Measurements from ENCODE around the gene SMIM30. TPM values are rescaled to one million over a fixed set of nuclear protein-coding genes. Genes with fewer than 3 reads are reported as not detected.
"Not testable (repeated sequence)": the region's sequence is repeated elsewhere in the genome, so short reads cannot be mapped to it uniquely, and the experiment has no call there.

Gene SMIM30
- total and polyA plus RNA-seq, 10 donors: 29.1 to 98.7 (median 64.7) TPM

GRCh38 chr7:113122744-113123143 lies 4.4 kb upstream of the SMIM30 start:
- intact Hi-C loops (cut with DNase I; ENCODE audit: low total_unique reads): no loop called here
- Histone ChIP-seq H3K4me3 (no peak overlapping the region), H3K9me3 (no peaks in the 10 kb centered on the region), H3K4me1 (peaks cover under 1 to 13% (median 6%) of the 10 kb centered on the region in 6 donors), H3K27me3 (replicated peaks in 1 of 7) (no peaks in the 10 kb centered on the region), H3K27ac (no peak overlapping the region), H3K36me3 (no peaks in the 10 kb centered on the region)
- TF ChIP-seq POLR2A (IDR thresholded peaks at IDR 0.05): no peak
- no peak for TF ChIP-seq CTCF (IDR thresholded peaks at IDR 0.05 in 8 of 11, conservative IDR thresholded peaks at IDR 0.05 in 3 of 11)
- TF ChIP-seq POLR2AphosphoS5 (IDR thresholded peaks at IDR 0.05): no peak
- no peak for DNase-seq

GRCh38 chr7:113120647-113121046 lies 2.3 kb upstream of the SMIM30 start:
- intact Hi-C loops (cut with DNase I; ENCODE audit: low total_unique reads): no loop called here
- H3K27ac ChIP-seq: no peak overlapping the region
- DNase-seq: no peak
- no peak overlapping the region for H3K4me3 ChIP-seq
- peaks cover 0 to 8% (median 2%) of the 10 kb centered on the region in 6 donors for H3K36me3 ChIP-seq
- no peak for TF ChIP-seq POLR2AphosphoS5 (IDR thresholded peaks at IDR 0.05)
- no peak for TF ChIP-seq POLR2A (IDR thresholded peaks at IDR 0.05)
- TF ChIP-seq CTCF (IDR thresholded peaks at IDR 0.05 in 8 of 11, conservative IDR thresholded peaks at IDR 0.05 in 3 of 11): no peak
- no peaks in the 10 kb centered on the region for H3K27me3 ChIP-seq (replicated peaks in 1 of 7)
- H3K9me3 ChIP-seq: no peaks in the 10 kb centered on the region
- peaks cover 6 to 30% (median 14%) of the 10 kb centered on the region in 6 donors for H3K4me1 ChIP-seq
- 73 to 86% (median 83%) methylated on average over 1 of the region's 1 CpG for WGBS, 5 donors

- DNase-seq: no peak
- WGBS, 5 donors: 87 to 91% (median 88%) methylated on average over 6 of the region's 6 CpGs
- TF ChIP-seq POLR2AphosphoS5 (IDR thresholded peaks at IDR 0.05): no peak
These were observed 1.1 kb upstream of the SMIM30 start for GRCh38 chr7:113119429-113119828.

GRCh38 chr7:113117374-113117774 lies 980 bp downstream of the SMIM30 start:
- H3K9me3 ChIP-seq; DNase-seq; intact Hi-C loops (cut with DNase I; ENCODE audit: low total_unique reads); H3K27me3 ChIP-seq (replicated peaks in 1 of 7): not testable (repeated sequence)
- H3K36me3 ChIP-seq: peaks cover 0 to 20% (median 5%) of the 10 kb centered on the region in 6 donors
- peaks cover 6 to 37% (median 16%) of the 10 kb centered on the region in 6 donors for H3K4me1 ChIP-seq
- WGBS, 5 donors: 68 to 90% (median 75%) methylated on average over 4 of the region's 4 CpGs
- peak overlapping the region in 7 of 8 donors; percentile 53 to 74 (median 56) for H3K4me3 ChIP-seq
- peak overlapping the region in 7 of 8 donors; percentile 39 to 86 (median 82) for H3K27ac ChIP-seq

More at GRCh38 chr7:113119429-113119828, 1.1 kb upstream of the SMIM30 start:
- no peaks in the 10 kb centered on the region for H3K9me3 ChIP-seq
- peaks cover 0 to 16% (median 3%) of the 10 kb centered on the region in 6 donors for H3K36me3 ChIP-seq
- H3K27ac ChIP-seq: no peak overlapping the region
- H3K27me3 ChIP-seq (replicated peaks in 1 of 7): no peaks in the 10 kb centered on the region
- peaks cover 6 to 37% (median 16%) of the 10 kb centered on the region in 6 donors for H3K4me1 ChIP-seq
- no peak overlapping the region for H3K4me3 ChIP-seq
- intact Hi-C loops (cut with DNase I; ENCODE audit: low total_unique reads): no loop called here

- no peaks in the 10 kb centered on the region for H3K27me3 ChIP-seq (replicated peaks in 1 of 7)
- H3K4me3 ChIP-seq: no peak overlapping the region
- H3K4me1 ChIP-seq: peaks cover 6 to 31% (median 14%) of the 10 kb centered on the region in 6 donors
- no peak overlapping the region for H3K27ac ChIP-seq
- intact Hi-C loops (cut with DNase I; ENCODE audit: low total_unique reads): no loop called here
- no peak for TF ChIP-seq POLR2AphosphoS5 (IDR thresholded peaks at IDR 0.05)
- TF ChIP-seq POLR2A (IDR thresholded peaks at IDR 0.05): no peak
- no peak for TF ChIP-seq CTCF (IDR thresholded peaks at IDR 0.05 in 8 of 11, conservative IDR thresholded peaks at IDR 0.05 in 3 of 11)
- H3K9me3 ChIP-seq: no peaks in the 10 kb centered on the region
- no peak for DNase-seq
- 68 to 89% (median 76%) methylated on average over 2 of the region's 2 CpGs for WGBS, 5 donors
- peaks cover 0 to 20% (median 5%) of the 10 kb centered on the region in 6 donors for H3K36me3 ChIP-seq
These were observed 4.4 kb downstream of the SMIM30 start for GRCh38 chr7:113113912-113114311.

Data from spleen (tissue), 11 donors.